Karpas-422 (cell line): ENCODE data around the gene WIPF3. TPM values are rescaled to one million over a fixed set of nuclear protein-coding genes. Genes with fewer than 3 reads are reported as not detected.

Experiments used
- DNase-seq: peaks from one replicate; pipeline ENCODE4 v3.0.0-alpha.2; 2015
- H2AFZ ChIP-seq: fragments of 200-600 bp; sonication (generic); 2 replicates; pipeline ENCODE4 v1.6.1; 2014; ENCODE audit warnings: antibody characterized with exemption, low read length, mixed read lengths
- H3K27ac ChIP-seq: fragments of 200-600 bp; sonication (generic); 2 replicates; pipeline ENCODE4 v1.5.1; 2014; ENCODE audit warnings: mild to moderate bottlenecking, low read length, moderate library complexity
- H3K27me3 ChIP-seq: fragments of 200-600 bp; sonication (generic); 2 replicates; pipeline ENCODE4 v1.6.1; 2014; ENCODE audit warnings: low read length, mixed read lengths
- H3K36me3 ChIP-seq: fragments of 200-600 bp; sonication (generic); 2 replicates; pipeline ENCODE4 v1.6.1; 2014; ENCODE audit warnings: low read length, mixed read lengths; ENCODE audit not compliant: insufficient read depth
- H3K4me1 ChIP-seq: fragments of 200-600 bp; sonication (generic); 2 replicates; pipeline ENCODE4 v1.6.1; 2014; ENCODE audit warnings: mild to moderate bottlenecking, low read length, mixed read lengths
- H3K4me2 ChIP-seq: fragments of 200-600 bp; sonication (generic); 2 replicates; pipeline ENCODE4 v1.6.1; 2014; ENCODE audit warnings: low read length, low read depth, mild to moderate bottlenecking; ENCODE audit not compliant: poor library complexity, severe bottlenecking
- H3K4me3 ChIP-seq: fragments of 200-600 bp; sonication (generic); 2 replicates; pipeline ENCODE4 v1.5.1; 2014; ENCODE audit warnings: mild to moderate bottlenecking, antibody characterized with exemption, low read length, mixed read lengths
- H3K79me2 ChIP-seq: fragments of 200-600 bp; sonication (generic); 2 replicates; pipeline ENCODE4 v1.6.1; 2014; ENCODE audit warnings: mild to moderate bottlenecking, low read length, mixed read lengths
- H3K9ac ChIP-seq: fragments of 200-600 bp; sonication (generic); 2 replicates; pipeline ENCODE4 v1.6.0; 2014; ENCODE audit warnings: low read length
- H3K9me2 ChIP-seq: fragments of 200-600 bp; sonication (generic), shearing (Covaris generic); replicated peaks from 2 replicates; pipeline ENCODE4 v1.6.0; 2014; ENCODE audit warnings: mild to moderate bottlenecking, low read length, moderate library complexity; ENCODE audit not compliant: insufficient read depth
- H3K9me3 ChIP-seq: fragments of 300-700, 200-600 bp; sonication (generic); 2 replicates; pipeline ENCODE4 v1.6.1; 2014; ENCODE audit warnings: low read length, mixed read lengths
- H4K20me1 ChIP-seq: fragments of 200-600 bp; sonication (generic); 2 replicates; pipeline ENCODE4 v1.6.1; 2014; ENCODE audit warnings: mild to moderate bottlenecking, antibody characterized with exemption, low read length, low read depth; ENCODE audit not compliant: insufficient read depth
- total RNA-seq: library from RNA; depleted of rRNA; stranded (reverse); fragments of >200 nt; shearing (Covaris generic); gene quantifications from 2 replicates; pipeline ENCODE4 v1.2.3, GENCODE V29; 2014; ENCODE audit warnings: low replicate concordance; rRNA removed

WIPF3 gene, protein sequence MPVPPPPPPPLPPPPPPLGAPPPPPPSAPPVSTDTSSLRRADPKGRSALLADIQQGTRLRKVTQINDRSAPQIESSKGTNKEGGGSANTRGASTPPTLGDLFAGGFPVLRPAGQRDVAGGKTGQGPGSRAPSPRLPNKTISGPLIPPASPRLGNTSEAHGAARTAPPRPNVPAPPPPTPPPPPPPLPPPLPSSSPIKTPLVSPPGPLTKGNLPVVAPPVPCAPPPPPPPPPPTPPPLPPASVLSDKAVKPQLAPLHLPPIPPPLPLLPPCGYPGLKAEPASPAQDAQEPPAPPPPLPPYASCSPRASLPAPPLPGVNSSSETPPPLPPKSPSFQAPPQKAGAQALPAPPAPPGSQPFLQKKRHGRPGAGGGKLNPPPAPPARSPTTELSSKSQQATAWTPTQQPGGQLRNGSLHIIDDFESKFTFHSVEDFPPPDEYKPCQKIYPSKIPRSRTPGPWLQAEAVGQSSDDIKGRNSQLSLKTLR
- total RNA-seq: not detected in 2 replicates

DNA sequence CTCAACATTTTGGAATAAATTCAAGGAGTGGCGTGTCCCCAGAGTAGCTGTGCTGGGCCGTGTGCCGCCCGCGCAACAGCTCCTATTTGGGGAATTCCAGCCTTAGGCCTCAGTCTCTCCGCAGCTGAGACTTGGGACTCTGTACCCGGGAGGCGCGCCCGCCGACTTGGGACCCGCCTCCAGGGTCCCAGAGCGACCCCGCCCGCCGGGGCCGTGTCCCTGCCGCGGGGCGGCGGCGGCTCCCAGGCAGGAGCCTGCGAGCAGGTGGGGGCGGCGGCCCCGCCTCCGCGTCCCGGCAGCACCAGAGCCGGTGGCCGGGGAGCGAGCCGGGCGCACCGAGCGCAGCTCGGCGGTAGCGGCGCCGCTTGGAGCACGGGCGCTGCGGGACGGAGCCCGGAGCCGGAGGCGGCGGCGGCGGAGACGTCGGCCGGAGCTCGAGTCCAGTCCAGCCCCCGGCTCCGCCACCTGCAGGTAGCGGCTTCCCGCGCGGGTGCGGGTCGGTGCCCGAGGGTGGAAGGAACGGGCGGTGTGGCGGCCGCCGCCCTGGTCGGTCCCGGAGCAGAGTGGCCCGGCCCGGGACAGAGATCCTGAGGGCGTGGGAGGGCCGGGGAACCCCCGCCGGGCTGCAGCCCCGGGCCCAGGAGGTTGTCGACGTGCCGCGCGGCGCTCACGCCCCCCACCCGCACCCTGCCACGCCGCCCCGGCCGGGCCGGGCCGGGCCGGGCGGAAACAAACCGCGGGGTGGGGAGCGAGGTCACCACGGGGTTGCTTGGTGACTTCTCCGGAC lies at the start of gene WIPF3:
TSS of gene WIPF3 (plus strand) at position 301 of the 787 bp plus-strand sequence. CDS start 28,217 bp downstream, outside the sequence.
- Histone ChIP-seq H3K4me2 (no peak within 1 kb of the TSS), H3K79me2 (no peaks in the 10 kb centered on the region), H3K9me3 (no peaks in the 10 kb centered on the region), H3K36me3 (no peaks in the 10 kb centered on the region), H3K9me2 (no peaks in the 10 kb centered on the region), H3K9ac (no peak within 1 kb of the TSS), H2AFZ (no peak within 1 kb of the TSS), H4K20me1 (no peaks in the 10 kb centered on the region), H3K4me3 (no peak within 1 kb of the TSS), H3K27ac (no peak within 1 kb of the TSS), H3K27me3 (no peaks in the 10 kb centered on the region), H3K4me1 (no peaks in the 10 kb centered on the region)
- no peak for DNase-seq

DNA sequence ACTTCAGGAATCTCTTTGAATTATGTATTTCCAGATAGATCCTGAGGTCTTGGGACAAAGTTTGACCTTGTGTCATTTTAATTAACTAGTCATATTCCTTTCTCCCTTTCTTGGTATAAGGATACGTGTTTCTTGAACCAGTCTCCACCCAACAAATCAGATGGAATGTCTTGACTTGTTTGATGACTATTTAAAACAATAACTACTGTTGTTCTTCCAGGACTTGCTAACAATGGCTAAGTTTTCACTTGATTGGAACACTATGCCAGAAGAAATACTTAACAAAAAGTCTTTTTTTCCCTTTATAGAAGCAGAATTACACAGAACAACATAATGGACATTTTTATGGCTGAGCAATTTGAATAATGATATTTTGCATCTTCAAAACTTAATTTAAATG lies 43.0 kb upstream of the WIPF3 start:
- no peaks in the 10 kb centered on the region for H4K20me1 ChIP-seq
- no peak overlapping the region for H3K4me2 ChIP-seq
- H3K4me1 ChIP-seq: no peaks in the 10 kb centered on the region
- H3K79me2 ChIP-seq: no peaks in the 10 kb centered on the region
- H3K9me3 ChIP-seq: no peaks in the 10 kb centered on the region
- H2AFZ ChIP-seq: no peak overlapping the region
- H3K4me3 ChIP-seq: no peak overlapping the region
- no peak overlapping the region for H3K27ac ChIP-seq
- H3K9me2 ChIP-seq: no peaks in the 10 kb centered on the region
- no peaks in the 10 kb centered on the region for H3K36me3 ChIP-seq
- no peak overlapping the region for H3K9ac ChIP-seq
- H3K27me3 ChIP-seq: no peaks in the 10 kb centered on the region
- no peak for DNase-seq

DNA sequence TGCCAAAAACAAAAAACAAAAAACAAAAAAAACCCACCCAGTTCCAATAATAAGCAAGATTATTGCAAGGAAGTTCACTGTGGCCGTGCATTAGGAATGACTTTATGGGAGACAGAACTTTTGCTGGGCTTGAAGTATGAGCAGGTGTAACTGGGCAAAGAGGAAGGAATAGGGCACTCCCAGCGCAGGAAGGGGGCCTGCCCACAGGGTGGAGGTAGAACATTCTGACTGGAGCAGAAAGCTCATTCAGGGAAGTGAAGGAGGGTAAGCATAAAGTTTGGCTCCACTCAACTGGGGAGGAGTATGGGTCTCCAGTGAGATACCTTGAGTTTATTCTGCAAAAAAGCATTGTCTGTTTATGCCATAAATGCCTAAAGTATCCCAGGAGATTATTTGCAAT lies 42.1 kb upstream of the WIPF3 start:
- no peak overlapping the region for H2AFZ ChIP-seq
- H4K20me1 ChIP-seq: no peaks in the 10 kb centered on the region
- H3K9me3 ChIP-seq: no peaks in the 10 kb centered on the region
- H3K79me2 ChIP-seq: no peaks in the 10 kb centered on the region
- no peak overlapping the region for H3K9ac ChIP-seq
- no peaks in the 10 kb centered on the region for H3K9me2 ChIP-seq
- H3K4me3 ChIP-seq: no peak overlapping the region
- H3K4me2 ChIP-seq: no peak overlapping the region
- H3K4me1 ChIP-seq: no peaks in the 10 kb centered on the region
- no peak overlapping the region for H3K27ac ChIP-seq
- H3K36me3 ChIP-seq: no peaks in the 10 kb centered on the region
- DNase-seq: peak; percentile 27
- no peaks in the 10 kb centered on the region for H3K27me3 ChIP-seq

DNA sequence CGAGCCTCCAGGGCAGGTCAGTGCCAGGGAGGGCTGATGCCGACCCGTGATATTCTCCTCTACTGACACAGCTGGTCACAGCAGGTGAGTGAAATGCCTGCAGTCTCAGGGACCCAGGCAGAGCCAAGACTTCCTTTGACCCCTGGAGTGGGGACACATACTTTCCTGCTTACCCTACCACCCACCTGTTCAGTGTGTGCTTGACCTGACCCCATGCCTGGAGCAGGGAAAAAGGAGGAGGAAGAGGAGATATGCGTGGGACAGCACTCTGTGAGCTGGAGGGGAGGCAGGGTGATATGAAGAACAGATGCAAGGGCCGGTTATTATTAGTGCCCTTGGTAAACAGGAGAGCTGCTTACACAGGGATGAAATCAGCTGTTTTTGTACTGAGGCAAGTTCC lies 40.8 kb upstream of the WIPF3 start:
- no peak for DNase-seq
- H3K4me3 ChIP-seq: no peak overlapping the region
- H3K79me2 ChIP-seq: no peaks in the 10 kb centered on the region
- H3K9me3 ChIP-seq: no peaks in the 10 kb centered on the region
- no peak overlapping the region for H2AFZ ChIP-seq
- H3K36me3 ChIP-seq: no peaks in the 10 kb centered on the region
- no peaks in the 10 kb centered on the region for H3K9me2 ChIP-seq
- no peaks in the 10 kb centered on the region for H3K4me1 ChIP-seq
- no peak overlapping the region for H3K27ac ChIP-seq
- no peak overlapping the region for H3K9ac ChIP-seq
- no peaks in the 10 kb centered on the region for H3K27me3 ChIP-seq
- no peaks in the 10 kb centered on the region for H4K20me1 ChIP-seq
- H3K4me2 ChIP-seq: no peak overlapping the region

DNA sequence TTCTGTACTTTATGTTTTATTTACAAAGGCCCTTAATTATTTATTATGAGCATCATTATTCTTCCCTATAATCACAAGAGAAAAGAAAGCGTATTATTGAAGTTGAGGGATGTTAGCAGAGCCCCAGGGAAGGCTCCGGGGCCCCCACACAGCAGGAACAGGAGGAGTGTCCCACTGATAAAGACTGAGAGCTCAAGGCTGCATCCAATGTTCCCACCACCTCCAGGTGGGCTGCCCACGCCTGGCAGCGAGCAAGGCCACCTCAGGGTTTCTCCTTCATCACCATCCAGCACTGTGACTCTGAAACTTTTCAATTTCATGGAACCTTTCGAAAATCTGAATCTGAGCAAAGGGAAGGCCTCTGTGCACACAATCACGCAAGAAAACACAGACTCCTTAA lies 35.9 kb upstream of the WIPF3 start:
- Histone ChIP-seq H4K20me1 (no peaks in the 10 kb centered on the region), H3K79me2 (no peaks in the 10 kb centered on the region), H3K9me2 (no peaks in the 10 kb centered on the region), H2AFZ (no peak overlapping the region), H3K4me3 (no peak overlapping the region), H3K4me2 (no peak overlapping the region), H3K27me3 (no peaks in the 10 kb centered on the region), H3K4me1 (no peaks in the 10 kb centered on the region), H3K9ac (no peak overlapping the region), H3K27ac (no peak overlapping the region), H3K9me3 (no peaks in the 10 kb centered on the region), H3K36me3 (no peaks in the 10 kb centered on the region)
- no peak for DNase-seq

DNA sequence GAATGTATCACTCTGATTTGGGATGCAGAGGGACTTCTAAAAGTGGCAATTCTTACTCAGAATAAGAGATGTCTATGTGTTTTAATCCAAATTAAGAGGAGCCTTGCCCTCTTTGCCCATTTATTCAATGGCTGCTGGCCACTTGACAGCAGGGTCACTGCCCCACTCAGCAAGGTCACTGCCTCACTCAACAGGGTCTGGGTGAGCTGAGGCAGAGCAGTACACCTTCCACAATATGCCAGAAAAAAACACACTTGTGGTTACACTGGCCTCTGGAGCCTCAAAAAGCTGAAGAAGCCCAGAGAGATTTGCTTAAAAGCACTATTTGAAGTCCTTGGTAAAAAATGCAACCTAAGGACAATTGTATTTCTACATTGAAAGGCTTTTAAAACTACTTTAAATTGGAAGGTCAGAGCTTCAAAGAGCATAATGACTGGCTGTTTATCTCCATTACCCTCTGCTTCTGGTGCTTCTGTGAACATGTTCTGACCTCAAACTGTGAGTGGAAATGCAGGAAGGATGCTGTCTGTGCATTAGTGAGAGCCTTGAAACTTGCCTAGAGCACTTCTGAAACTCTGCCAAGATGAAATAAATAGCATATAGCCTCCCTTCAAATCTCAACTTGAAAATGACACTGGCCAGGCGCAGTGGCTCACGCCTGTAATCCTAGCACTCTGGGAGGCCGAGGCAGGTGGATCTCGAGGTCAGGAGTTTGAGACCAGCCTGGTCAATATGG lies 35.1 kb upstream of the WIPF3 start:
- no peaks in the 10 kb centered on the region for H3K9me2 ChIP-seq

DNA sequence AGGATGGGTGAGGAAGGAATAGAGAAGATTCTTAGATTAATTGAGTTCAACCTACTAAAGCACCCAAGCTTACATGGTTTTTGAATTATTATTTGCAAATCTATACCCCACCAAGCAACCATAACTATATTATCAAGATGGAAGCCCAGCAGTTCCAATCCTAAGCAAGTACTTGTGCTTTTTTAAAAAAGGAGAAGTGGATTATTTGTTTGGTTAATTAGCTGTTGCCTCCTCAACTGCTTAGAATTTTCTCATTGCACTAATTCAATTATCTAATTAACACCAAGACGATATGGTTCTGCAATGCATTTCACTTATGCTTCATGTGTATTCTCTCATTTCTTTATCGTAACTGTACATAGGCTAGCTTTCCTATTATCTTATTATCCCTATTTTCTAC lies 27.3 kb upstream of the WIPF3 start:
- H3K4me1 ChIP-seq: no peaks in the 10 kb centered on the region
- no peaks in the 10 kb centered on the region for H3K27me3 ChIP-seq
- no peak overlapping the region for H3K27ac ChIP-seq
- H3K9ac ChIP-seq: no peak overlapping the region
- no peaks in the 10 kb centered on the region for H3K36me3 ChIP-seq
- H3K9me2 ChIP-seq: no peaks in the 10 kb centered on the region
- no peaks in the 10 kb centered on the region for H3K9me3 ChIP-seq
- no peak for DNase-seq
- H3K4me2 ChIP-seq: no peak overlapping the region
- H4K20me1 ChIP-seq: no peaks in the 10 kb centered on the region
- no peak overlapping the region for H2AFZ ChIP-seq
- no peak overlapping the region for H3K4me3 ChIP-seq
- no peaks in the 10 kb centered on the region for H3K79me2 ChIP-seq

More for the DNA sequence above, 35.1 kb upstream of the WIPF3 start:
- no peaks in the 10 kb centered on the region for H3K79me2 ChIP-seq
- no peaks in the 10 kb centered on the region for H3K36me3 ChIP-seq
- H3K9me3 ChIP-seq: no peaks in the 10 kb centered on the region
- no peaks in the 10 kb centered on the region for H3K27me3 ChIP-seq
- H3K4me3 ChIP-seq: no peak overlapping the region
- DNase-seq: no peak
- no peak overlapping the region for H3K4me2 ChIP-seq
- no peak overlapping the region for H2AFZ ChIP-seq
- no peaks in the 10 kb centered on the region for H4K20me1 ChIP-seq
- H3K9ac ChIP-seq: no peak overlapping the region
- H3K4me1 ChIP-seq: no peaks in the 10 kb centered on the region
- no peak overlapping the region for H3K27ac ChIP-seq

DNA sequence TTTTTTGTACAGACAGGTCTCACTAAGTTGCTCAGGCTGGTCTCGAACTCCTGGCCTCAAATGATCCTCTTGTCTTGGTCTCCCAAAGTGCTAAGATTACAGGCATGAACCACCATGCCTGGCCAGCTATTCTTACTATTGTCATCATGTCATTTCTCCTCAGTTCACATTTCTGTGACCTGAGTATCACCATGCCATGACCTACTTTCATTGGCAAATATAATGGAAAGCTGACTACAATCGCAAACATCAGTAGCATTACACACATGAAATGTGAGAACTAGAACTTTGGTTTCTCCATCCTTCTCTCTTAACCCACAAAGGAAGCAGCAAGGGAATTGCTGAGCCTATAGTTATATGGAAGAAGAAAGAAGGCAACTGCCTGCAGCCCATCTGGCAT lies 26.0 kb upstream of the WIPF3 start:
- Histone ChIP-seq H3K27ac (no peak overlapping the region), H3K9ac (no peak overlapping the region), H2AFZ (no peak overlapping the region), H3K4me3 (no peak overlapping the region), H4K20me1 (no peaks in the 10 kb centered on the region), H3K9me2 (no peaks in the 10 kb centered on the region), H3K27me3 (no peaks in the 10 kb centered on the region), H3K4me1 (no peaks in the 10 kb centered on the region), H3K4me2 (no peak overlapping the region), H3K9me3 (no peaks in the 10 kb centered on the region), H3K36me3 (no peaks in the 10 kb centered on the region), H3K79me2 (no peaks in the 10 kb centered on the region)
- no peak for DNase-seq
